Stimulated activated naive CD4-positive, alpha-beta T cell treated with Interleukin-2 at 50 U/mL for 16 hours (primary cell): Measurements from ENCODE around the gene UBE3A.
"Not testable (repeated sequence)": the region's sequence is repeated elsewhere in the genome, so short reads cannot be mapped to it uniquely, and the experiment has no call there.

Experiments used
- DNase-seq: peaks from one replicate; lab custom pipeline; 2025; lab: John Stamatoyannopoulos, UW

UBE3A gene

DNA sequence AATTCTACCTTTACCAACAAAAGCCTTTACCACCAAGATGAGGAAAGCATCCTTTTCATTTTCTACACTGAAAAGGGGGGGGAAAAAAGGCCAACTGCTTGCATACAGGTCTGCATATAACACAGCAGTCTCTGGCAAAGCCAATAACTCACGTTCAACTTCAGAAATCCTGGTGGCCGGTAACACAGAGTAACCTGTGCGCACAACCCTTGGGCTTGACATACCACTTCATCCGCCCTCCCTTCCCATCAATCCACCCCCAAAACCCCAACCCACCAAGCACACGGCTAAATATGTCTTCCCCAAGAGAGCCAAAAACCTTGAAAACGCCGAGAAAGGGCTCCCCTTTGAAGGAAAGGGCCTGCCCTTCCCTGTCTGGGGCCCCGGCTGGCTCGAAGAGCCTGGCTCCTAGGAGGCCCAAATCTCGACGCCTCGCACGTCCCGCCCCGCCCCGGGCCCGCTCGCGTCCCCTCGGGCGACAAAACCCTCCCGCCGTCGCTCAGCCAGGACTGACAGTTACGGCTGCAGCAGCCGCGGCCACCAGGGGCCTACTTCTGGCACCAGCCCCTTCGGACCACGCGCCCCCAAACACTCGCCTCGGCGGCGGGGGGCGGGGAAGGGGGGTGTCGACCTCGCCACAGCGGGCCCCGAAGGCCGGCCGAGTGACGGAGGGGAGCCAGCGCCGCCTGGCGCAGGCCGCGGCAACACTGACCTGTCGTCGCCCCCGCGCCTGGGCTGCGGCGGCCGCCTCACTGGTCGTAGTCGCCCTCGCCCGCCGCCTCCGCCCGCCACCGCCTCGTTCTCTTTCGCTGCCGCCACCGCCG, 835 bp downstream of the UBE3A start:
- DNase-seq: peak; percentile 38

DNA sequence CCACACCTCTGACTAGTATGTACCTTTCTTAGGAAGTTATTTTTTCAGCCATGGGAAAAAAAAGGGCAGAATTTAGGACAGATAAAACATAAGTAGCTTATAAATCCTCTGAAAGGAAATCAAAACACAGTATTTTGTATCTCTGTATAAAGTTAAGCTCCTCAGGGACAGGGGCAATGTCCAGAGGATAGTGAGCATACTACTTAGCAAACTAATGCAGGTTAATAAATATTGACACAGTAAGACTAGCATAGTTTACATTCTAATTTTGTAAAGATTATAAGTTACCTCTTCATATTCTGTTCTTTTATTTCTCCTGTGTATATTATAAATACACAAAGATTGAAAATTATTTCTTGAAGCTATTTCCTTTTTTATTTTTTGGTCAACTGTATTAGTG, 2.1 kb downstream of the UBE3A start:
- DNase-seq: no peak

DNA sequence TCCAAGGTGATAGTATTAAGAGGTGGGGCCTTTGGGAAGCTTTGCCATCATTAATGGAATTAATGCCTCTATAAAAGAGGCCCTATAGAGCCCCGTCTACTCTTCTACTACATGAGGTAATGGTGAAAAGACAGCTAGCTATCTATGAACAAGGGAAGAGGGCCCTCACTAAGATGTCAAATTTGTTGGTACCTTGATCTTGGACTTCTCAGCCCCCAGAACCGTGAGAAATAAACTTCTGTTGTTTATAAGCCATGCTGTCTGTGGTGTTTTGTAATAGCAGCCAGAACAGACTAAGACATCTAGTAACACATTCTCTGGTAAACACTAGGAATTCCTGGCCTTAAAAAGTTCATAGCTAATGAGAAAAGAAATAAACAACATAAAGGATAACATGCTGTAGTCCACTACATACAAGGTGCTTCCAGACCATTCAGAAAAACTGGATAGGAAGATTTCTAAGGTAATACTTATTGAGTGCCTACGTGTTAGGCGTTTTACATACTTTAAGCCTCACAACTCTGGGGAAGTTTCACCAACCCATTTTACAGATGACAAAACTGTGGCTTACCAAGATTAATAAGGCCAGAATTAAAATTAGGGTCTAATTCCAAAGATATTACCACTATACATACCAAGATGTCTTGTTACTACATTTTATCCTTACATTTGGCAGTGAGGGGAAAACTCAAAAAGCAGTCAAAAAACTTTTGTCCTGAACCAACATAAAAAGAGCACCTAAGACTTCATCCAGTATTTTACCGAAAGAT, 3.2 kb downstream of the UBE3A start:
- no peak for DNase-seq

DNA sequence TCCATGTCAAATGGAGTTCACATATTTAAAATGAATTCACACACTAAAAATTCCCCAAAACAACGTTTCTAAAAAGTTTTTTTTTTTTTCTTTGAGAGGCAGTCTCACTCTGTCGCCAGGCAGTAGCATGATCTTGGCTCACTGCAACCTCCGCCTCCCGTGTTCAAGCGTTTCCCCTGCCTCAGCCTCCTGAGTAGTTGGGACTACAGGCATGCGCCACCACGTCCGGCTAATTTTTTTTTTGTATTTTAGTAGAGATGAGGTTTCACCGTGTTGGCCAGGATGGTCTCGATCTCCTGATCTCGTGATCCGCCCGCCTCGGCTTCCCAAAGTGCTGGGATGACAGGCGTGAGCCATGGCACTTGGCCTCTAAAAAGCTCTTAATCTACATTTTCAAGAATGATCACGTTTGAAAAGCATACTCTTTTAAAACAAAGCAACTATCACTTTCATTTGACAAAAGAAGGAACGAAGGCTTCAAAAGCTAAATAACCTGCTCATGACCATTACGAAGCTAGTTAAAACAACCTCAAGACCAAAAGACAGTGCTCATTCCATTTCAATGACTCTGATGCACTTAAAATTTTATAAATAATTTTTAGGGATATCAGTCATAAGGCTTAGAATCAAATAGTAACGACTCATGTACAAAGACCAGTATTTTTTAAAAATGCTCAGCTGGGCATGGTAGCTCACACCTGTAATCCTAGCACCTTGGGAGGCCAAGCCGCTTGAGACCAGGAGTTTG, 5.5 kb downstream of the UBE3A start:
- DNase-seq: no peak

DNA sequence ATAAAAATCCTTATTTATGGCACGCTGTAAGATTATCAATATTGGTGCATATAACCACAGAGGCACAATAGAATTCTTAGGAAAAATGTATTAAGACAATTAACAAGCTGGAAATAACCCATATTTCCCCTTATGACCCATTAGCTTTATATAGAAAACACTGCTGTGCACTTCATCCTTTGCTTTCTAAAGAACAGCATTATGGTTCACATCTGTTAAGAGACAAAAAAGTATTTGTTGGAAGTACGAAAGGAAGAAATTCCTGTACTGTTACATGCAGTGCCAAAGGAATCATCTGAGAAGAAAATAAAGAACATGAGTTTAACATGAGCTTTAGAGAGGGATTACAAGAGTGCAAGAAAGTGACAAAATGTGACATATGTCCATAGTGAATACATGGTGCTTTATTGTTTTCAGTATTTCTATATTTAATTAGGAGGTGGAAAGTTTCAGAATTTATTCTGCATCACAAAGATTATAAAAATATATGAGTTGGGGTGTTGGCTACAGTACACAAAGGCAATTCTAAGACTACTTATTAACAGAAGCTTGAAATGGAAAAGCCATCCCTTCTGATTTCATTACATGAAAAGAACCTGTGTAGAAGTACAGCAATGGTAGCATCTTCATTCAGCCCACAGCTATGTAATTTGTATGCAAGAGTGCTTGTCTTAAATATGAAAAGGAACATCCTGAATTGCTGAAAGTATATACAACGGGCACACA, 6.8 kb downstream of the UBE3A start:
- no peak for DNase-seq

DNA sequence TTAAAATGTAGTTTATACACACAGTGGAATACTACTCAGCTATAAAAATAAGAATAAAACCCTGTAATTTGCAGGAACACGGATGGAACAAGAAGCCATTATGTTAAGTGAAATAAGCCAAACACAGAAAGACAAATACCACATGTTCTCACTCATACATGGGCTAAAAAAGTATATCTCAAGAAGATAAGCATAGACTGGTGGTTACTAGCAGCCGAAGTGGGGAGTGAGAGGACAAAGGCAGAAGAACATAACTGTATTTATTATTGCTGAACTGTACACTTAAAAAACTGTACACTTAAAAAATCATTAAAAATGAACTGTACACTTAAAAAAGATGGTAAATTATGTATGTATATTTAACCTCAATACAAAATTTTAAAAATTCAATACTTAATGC, 11.0 kb downstream of the UBE3A start:
- no peak for DNase-seq

DNA sequence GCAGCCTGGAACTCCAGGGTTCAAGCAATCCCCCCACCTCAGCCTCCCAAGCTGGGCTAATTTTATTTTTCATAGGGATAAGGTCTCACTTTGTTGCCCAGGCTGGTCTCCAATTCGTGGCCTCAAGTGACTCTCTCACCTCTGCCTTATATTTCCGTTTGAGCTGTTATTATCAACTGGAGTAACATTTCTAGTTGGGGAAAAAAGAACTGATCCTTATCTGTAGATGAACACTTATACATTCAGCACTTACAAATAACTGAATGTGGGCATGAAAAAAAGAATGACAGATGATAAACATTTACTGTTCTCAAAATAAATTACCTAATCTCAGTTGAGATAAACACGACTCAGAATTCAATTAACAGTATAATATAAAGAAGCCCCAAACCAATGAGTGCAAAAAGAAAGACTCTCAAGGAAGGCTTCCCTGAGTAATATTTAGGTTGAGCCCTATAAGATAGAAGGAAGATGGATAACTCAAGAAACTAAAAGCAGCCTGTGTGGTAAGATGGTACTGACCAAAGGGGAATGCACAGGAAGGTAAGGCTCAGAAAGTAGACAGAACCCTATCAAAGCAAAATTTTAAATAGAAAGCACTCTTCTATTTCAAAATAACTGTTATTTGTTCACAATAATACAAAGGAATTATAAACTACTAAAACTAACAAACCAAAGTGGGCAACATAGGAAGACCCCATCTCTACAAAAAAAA, 11.8 kb downstream of the UBE3A start:
- DNase-seq: no peak

DNA sequence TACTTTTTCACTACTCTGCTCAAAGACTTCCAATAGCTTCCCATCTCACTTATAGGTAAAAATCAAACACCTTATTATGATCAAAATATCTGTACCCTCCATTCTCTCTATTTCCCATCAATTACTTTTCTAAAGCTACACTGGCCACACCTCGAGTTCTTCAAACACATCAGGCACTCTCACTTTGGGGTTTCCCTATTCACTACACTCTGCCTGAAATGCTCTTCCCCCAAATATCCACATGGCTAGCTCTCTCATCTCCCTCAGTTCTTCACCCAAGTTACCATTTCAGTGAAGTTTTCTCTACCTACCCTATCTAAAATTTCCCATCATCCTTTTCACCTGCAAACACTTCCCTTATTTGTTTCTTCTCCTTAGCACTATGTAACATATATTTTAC, 14.8 kb downstream of the UBE3A start:
- no peak for DNase-seq

DNA sequence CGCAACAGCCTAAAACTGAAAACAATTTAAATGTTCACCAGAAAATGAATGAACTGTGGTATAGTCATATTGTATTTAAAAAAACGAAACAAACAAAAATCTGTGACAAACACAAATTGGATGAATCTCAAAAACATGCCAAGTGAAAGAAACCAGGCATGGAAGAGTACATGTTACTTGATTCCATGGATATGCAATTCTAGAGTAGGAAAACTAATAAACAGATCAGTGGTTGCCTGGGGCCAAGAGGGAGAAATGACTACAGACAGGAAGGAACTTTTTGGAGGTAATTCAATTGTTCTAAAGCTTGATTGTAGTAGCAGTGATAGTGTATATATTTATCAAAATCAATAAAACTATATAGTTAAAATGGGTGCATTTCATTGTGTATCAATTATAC, 16.8 kb downstream of the UBE3A start:
- DNase-seq: no peak

DNA sequence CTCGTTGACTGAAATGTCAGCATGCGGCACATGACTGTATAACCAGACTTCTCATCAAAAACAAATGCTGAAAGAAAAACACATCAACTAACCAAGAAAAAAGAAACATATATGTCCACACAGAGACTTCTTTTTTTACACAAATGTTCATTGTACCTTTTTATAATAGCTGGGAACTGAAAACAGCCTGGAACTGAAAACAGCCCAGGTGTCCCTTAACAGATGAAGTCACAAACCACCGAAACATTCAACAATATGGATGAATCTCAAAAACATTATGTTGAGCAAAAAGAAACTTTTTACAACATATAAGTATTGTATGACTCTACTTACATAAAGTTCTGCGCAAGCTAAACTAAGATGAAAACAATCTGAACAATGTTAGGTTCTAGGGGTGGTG, 20.6 kb downstream of the UBE3A start:
- DNase-seq: no peak

DNA sequence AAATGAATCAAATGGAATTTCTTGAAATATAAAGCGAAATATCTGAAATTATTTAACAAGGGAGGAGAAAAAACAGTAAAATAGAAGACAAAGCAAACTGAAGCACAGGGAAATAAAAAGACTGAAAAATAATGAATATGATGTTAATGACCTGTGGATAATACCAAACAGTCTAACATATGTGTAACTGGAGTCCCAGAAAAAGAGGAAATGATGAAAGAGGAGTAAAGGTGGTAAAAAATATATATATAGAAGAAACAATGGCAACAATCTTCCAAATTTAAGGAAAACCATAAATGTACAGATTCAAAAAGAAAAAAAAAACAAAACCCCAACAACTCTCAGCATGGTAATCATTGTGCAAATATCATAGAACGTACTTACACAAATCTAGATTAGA, 21.2 kb downstream of the UBE3A start:
- DNase-seq: no peak

DNA sequence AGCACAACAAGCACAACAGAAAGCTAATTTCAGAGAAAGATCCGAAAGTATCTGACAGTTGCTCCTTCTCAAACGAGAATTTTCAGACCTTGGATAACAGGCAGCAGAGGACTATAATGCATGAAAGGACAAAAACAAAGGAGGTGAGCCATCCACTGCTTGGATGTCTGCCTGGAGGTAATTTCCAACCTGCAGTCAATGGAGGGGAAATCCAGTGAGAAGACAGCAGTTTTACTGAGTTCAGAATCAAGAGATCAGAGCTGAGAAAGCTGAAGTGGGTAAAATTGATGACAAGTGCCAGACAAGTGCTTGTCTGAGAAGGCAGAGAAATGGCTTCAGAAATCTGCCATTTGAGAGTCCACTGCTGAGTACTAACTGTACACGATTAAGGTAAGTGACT, 22.1 kb downstream of the UBE3A start:
- DNase-seq: no peak

DNA sequence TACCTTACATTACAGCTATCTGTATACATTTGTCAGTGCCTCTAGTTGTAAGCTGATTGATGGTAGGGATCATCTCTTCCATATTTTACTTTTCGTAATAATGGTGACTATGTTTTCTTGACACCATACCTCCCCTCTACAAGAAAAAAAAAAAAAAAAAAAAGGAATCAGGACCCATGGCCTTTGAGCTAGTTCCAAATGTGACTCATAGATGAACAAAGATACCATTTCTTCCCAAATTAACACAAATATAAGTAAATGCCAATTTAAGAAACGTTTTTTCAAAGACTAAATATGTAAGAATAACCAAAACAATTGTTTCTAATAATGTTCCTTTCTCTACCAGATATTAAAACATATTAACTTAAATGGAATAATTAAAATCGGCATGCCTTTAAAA, 23.1 kb downstream of the UBE3A start:
- DNase-seq: no peak

DNA sequence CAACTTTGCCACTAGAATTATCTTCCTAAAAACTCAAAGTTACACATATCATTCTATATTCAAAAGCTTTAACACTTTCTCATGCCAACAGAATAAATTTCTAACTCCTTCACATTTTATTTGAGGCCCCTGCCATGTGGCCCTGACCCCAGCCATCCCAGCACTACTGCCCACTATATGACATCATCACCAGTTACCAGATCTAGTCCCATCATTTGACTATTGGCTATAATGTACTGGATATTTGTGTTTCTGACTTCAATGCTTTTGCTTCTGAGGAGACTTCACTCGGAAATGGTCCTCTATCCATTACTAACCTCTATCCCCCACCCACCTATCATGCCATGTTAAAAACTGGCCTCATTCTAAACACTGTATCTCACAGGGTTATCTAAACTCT, 23.6 kb downstream of the UBE3A start:
- no peak for DNase-seq

DNA sequence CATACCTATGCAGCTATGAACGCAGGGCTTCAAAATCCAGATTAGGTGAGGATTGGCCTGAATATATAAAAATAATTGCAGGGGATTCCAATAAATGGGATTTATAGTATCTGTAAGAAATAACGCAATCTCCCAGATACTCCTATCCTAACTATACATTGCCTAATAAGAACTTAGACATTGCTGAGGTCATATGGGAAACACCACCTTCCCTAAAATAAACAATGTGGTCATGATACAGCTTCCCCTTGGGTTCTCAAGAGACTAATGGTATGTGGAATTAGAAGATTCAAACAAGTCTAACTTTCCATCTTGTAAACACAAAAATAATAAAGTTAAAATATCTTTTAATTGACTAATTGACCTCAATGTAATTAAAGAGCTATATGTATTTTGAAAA, 28.2 kb downstream of the UBE3A start:
- no peak for DNase-seq

DNA sequence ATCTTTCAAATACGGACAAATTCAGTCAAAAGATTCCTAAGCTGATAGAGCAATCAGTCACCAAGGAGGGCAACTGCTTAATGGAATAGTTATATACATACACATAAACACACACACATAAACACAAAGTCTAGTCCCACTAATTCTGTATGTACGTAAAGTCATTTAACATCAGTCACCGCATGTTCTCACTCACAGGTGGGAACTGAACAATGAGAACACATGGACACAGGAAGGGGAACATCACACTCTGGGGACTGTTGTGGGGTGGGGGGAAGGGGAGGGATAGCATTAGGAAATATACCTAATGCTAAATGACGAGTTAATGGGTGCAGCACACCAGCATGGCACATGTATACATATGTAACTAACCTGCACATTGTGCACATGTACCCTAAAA, 29.1 kb downstream of the UBE3A start:
- not testable (repeated sequence) for DNase-seq

DNA sequence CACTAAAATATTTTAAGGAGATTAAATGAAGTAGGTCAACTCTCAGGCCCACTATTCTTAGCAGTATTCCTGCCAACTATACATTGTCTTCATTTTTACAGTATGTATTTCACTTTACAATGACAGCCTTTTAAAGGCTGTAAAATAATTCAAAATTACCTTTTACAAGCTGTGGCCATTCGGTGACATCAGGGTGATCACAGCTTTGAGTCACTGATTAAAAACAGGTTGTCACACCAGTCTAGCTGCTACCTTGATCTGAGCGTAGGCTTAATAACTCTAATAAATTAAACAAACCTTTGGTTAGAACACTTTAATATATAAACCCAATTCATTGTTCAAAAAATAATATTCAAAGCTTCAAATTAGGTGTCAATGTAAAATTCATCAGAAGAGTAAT, 29.9 kb downstream of the UBE3A start:
- DNase-seq: no peak

DNA sequence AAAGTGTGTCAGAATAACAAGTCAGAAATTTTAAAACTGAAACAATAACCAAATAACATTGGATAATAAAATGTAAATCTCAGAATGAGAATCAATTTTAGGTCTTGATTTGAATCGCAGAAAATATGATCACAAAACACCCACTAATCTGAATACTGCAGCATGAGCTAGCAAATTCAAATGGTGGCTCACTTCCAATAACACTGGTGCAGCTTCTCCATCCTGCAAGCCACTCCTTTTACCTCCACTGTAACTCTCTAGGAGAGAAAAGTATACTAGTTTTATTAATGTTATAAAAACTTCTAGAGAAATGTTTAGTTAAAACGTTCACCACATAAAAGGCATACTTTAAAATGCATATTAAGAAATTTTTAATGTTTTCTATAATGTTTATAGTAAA, 30.4 kb downstream of the UBE3A start:
- no peak for DNase-seq

DNA sequence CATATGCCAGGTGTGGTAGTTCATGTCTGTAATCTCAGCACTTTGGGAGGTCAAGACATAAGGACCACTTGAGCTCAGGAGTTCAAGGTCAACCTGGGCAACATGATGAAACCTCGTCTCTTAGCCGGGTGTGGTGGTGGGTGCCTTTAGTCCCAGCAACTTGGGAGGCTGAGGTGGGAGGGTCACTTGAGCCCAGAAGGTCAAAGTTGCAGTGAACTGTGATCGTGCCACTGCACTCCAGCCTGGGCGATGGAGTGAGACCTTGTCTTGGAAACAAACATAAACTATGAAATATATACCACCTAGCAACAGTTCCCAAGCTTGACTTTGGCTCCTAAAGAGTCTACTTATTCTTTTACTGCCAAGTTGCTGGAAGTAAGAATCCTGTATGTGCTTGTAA, 30.9 kb downstream of the UBE3A start:
- DNase-seq: no peak

DNA sequence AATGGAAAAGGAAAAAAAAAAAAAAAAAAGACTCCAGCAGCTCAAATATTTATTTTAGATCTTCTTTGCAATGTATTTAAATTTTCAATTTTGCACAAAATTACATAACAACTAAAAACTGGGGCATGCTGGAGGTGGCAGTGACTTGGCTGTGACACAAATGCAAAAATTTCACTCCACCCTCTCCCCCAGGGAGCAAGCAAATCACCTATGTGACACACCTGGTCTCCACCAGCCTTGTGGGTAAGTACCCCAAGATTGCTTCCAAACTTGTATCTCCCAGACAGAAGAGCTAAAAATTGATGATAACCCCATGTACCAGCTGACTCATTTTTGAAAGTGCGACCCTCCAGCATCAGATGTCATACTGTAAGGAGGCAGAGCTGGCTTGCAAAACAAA, 32.0 kb downstream of the UBE3A start:
- no peak for DNase-seq

DNA sequence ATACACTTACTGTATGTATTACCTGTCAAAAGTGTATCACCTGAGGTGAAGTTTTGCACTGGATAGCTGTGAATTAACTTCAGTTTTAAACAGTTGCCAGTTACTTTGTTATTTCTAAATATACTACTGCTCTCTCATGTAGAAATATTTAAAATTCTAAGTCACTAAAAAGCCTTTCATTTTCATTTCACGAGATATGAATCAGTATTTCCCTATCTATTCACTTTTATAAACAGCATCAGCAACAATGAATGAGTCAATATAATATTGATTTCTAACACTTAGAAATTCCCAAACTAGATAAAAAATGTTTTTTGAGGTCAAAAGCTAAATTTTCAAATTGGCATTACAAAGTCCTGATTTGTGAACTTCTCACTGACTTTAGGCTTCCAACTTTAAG, 32.6 kb downstream of the UBE3A start:
- DNase-seq: no peak

DNA sequence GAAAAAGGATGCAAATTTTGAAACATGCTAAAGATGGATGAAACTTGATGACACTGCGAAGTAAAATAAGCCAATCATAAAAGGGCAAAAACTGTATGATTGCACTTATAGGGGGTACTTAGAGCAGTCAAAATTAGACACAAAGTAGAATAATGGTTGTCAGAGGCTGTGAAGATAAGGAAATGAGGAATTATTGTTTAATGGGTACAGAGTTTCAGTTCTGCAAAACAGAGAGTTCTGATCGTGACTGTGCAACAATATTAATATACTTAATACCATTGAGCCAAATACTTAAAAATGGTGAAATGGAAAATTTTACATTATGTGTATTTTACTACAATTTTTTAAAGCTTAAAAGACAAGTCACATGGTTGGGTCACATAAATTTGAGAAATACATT, 35.1 kb downstream of the UBE3A start:
- DNase-seq: no peak
